RPMI7951 (cell line): ENCODE measurements around the gene HTRA1. TPM values are rescaled to one million over a fixed set of nuclear protein-coding genes. Genes with fewer than 3 reads are reported as not detected.

Experiments
- DNase-seq: peaks from one replicate; pipeline ENCODE4 v3.0.0-alpha.2; 2012; ENCODE audit warnings: low read depth
- total RNA-seq: library from RNA; depleted of rRNA; stranded (reverse); fragments of >200 nt; shearing (Covaris generic); gene quantifications from 2 replicates; pipeline ENCODE4 v1.2.3, GENCODE V29; 2014

Gene HTRA1
- total RNA-seq, 1 experiment from 2014 or later = 182 TPM

DNA sequence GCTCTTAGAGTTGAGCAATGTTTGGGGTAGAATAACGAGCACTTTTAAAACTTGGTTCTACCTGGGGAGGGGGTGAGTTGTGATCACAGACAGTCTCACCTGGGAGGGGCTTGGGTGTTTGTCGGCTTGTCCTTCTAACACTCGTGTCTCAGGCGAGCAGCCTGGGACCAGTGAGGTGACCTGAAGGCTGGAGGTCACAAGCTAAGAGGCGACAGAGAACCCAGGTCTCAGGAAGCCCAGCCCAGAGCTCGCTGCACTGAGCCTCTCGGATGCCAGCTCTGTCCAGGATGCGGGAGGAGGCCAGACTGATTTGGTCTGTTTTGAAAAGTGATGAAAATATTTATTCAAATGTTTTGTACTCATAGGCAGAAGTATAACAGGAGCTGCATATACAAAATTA lies 11.8 kb downstream of the HTRA1 start:
- no peak for DNase-seq

GRCh38 chr10:122474131-122474818 lies 12.9 kb downstream of the HTRA1 start:
- DNase-seq = no peak

DNA sequence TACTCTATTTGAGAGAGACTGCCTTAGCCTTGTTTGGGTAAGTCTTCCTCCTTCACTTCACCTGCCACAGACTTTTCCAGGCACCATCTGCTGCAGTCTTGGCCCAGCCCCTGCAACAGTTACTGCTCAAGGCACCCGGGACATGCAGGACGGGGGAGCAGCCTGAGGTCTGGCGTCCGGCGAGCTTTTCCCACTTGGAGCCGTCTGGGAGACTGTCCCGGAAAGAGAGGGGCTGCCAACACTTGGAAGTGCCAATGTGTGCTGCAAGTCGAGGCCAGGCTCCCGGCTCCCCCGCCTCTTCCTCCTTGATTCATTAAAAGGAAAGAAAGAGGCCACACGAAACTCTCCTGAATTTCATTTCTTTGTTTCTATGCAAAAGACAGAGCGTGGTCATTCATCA lies 13.7 kb downstream of the HTRA1 start:
- no peak for DNase-seq

DNA sequence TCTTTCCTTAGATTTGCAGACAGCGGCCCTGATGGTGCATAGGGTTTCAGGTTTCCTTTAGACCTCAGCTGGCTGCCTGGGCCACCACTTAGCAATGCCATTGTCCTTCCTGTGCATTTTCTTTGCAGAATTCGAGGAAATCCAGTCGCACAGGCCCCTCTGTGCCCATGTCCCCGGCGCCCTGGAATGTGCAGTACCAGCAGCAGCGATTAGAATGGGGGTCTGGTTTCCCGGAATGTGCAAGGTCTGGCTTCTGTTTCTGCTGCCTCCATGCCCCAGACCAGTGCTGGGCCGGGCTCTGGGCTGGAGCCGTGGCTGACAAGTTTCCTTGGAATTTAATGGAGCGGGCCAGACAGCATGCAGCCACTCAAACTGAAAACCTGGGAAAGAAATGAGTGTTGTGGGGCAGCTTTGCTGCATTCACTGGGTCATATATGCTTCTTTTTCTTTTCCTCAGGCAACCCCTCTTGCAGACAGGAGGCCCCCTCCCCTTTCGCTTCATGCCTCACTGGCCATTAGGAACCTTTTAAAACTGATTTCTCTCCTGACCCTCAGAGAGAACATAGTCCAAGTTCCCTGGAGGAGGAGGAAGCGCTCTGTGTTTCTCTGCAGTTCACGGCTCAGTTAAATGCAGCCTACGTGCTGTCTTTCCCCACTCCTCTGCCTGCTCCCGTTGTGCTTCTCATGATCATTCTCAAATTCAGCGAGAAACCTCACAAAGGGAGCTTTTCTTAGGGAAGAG lies 14.4 kb downstream of the HTRA1 start:
- no peak for DNase-seq

GRCh38 chr10:122476333-122476695 lies 15.0 kb downstream of the HTRA1 start:
- no peak for DNase-seq

- no peak for DNase-seq
Measured at GRCh38 chr10:122477436-122477835, 16.1 kb downstream of the HTRA1 start.

DNA sequence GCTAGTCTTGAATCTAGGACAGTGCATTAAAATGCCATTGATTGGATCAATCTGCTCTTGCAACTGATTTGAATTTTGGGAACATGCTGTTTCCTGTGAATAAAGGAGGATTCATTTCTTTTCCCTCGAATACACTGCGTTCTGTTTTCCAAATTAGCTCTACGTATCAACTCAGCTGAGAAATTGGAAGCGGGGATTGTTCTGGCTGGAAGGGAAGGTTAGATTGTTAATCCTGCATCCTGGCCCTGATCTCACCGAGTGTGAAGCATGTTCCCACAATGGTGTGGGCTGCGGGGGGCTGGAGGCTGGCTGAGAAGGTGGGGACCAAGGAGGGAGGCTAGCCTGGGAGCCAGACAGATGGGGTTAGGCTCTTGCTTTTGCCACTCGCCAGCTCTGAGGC lies 17.6 kb downstream of the HTRA1 start:
- no peak for DNase-seq

DNA sequence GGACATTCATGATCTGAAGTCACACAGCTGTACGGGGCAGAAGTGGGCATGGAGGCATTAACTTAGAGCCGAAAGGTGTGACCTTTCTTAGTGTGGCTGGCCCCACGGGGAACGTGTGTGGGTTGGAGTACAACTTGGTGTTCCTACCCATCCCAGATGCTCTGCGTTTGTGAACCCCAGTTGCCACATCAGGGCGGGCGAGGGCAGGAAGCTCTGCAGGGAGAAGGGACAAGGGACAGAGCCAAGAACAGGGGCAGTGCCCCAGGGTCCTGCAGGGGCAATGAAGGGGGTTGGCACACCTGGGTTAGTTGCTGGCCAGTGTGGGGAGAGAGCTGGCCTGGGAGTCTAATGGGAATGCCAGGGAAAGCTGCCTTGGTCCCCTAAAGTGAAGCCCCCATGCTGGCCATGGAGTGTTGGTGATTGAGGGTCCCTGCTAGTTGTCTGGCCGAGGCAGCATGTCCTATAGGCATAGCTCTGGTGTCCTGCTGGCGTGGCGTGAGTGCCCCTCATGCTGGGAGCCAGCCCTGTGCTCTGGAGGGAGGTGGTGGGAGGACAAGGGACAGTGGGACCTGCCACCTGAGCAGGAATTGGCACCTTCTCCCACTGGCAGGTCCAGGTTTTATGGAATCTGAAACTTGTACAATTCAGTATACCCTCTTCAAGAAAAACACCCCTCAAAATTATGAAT lies 18.9 kb downstream of the HTRA1 start:
- no peak for DNase-seq

DNA sequence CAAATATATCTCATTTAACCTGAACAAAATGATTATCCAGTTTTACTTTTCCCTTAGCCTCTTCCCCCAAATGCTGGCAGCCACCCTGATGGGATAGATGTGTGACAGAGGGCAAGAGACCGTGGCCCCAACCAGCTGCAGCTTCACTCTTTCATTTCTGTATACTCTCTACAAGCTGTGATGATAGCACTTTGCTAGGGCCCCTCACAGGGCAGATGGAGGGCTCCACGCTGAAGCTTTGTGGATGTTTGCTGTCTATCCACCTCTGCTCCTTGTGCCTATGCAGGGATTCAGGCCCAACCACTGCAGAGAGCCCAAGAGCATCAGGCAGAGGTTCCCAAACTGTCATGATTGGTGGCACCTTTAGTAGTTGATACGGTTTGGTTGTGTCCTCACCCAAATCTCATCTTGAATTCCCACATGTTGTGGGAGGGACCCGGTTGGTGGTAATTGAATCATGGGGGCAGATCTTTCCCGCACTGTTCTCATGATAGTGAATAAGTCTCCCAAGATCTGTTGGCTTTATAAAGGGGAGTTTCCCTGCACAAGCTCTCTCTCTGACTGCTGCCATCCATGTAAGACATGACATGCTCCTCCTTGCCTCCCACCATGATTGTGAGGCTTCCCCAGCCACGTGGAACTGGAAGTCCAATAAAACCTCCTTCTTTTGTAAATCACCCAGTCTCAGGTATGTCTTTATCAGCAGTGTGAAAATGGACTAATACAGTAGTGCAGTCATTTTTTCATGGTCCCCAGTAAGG lies 20.1 kb downstream of the HTRA1 start:
- no peak for DNase-seq

GRCh38 chr10:122484276-122485060 lies 23.1 kb downstream of the HTRA1 start:
- DNase-seq = no peak

DNA sequence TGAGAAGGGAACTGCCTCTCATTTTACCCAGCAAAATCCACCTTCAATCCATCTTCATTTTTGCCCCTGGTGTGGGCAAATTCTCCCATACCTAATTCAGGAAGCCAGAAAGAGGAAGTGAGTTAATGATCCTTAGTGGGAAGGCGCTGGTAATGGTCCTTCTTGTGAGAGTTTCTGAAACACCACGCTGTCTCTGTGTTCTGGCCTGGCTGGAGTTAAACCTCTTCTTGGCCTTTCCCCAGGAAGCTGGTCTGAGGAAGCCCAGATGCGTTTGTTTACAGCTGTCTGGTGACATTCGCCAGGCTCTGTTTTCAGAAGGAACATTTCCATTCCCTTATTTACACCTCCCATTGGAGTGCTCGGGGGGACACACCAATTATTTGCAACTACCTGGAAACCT lies 24.3 kb downstream of the HTRA1 start:
- no peak for DNase-seq

- DNase-seq = no peak
Measured at GRCh38 chr10:122486406-122487080, 25.2 kb downstream of the HTRA1 start.

- DNase-seq = no peak
Measured at GRCh38 chr10:122487174-122487765, 25.9 kb downstream of the HTRA1 start.

DNA sequence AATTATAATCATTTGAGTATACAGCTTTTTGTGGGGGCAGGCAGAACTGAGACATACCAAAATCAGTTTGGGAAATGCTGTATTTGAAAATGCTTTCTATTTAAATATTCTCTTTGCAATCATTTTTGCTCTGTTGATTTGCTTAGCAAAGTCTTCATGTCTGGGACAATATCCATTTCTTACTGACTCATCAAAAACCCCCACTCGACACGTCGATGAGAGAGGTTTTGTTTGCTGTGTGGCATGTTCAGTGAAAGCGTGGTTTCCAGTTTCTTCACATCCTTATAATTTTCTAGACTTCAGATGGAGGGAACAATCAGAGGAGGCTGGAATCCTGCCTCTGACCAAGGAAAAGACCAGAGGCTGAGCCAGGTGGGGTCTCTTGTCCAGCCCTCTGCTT lies 28.9 kb downstream of the HTRA1 start:
- no peak for DNase-seq

DNA sequence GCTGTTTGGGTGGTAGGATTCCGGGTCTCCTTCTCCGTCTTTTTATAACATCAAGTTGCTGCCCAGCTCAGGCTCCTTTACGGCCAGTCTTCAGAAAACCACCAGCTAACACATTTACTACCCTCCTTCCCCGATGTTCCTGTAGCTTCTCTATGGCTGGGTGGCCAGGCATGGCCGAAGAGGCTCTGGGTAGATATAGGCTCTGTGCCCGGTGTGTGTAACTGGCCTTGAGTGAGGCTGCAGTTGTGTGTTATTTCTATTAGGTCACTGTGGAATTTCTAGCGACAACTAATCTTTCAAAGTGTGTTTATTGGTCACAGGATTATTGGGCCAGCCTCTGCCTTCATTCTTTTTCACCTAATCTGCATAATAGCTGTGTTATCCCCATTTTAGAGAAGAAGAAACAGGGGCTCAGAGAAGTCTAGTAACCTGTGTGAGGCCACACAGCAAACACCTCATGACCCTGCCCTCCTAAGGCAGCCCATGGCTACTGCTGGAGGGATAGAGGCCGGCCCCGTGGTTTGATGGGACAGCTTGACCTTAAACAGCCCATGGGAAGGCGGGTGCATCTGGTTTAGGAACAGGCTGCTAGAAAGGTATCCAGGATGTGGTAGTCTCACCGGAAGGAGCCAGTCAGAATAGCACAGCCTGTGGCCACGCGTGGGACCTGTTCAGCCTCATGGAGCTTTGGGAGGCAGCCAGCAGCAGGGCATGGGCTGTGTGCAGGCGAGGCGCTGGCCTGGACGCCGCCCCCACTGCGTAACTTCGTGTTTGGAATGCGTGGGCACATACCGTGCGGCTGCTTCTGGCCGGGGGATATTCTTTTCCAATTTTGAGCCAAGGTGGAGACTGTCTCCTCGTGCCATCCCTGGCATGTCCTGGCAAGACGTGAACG lies 29.7 kb downstream of the HTRA1 start:
- DNase-seq = no peak

DNA sequence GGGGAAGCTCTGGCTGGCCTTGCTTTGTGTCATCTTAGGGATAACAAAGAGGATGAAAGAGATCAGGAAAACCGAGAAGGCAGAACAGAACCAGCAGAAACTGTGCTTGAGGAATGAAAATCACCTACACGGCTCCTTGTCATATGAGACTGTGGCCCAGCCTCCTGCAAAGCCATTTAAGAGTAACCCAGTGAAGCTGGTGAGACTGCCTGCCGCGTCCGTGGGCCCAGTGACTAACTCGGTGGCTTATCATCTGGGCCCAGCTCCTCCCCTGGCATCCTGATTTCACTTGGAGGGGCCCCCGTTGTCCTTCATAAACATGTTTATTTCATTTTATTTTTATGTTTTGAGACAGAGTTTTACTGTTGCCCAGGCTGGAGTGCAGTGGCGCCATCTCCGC lies 30.7 kb downstream of the HTRA1 start:
- DNase-seq = no peak

DNA sequence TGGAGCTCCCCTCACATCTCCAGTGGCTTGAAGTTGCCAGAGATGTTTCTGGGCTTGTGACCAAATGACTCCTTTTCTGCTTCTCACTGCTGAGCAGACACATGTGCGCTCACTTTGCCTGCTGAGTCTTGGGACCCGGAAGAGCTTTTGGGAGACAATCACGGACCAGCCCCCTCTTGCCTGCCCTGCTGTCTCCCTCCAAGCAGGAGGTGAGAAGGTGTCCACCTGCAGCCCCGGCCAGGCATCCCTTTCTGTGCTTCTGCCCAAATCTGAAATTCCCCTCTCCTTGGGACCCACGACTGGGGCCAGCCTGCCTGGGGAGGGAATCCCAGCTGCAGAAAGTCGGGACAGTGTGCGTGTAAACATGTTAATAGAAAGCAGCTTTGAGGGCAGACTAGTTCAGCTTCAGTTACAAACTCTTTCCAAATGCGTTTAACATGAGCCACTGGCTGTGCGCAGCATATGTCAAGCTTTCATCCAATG lies 31.7 kb downstream of the HTRA1 start:
- DNase-seq = peak; percentile 63

- DNase-seq = no peak
Measured at GRCh38 chr10:122493761-122494160, 32.4 kb downstream of the HTRA1 start.

DNA sequence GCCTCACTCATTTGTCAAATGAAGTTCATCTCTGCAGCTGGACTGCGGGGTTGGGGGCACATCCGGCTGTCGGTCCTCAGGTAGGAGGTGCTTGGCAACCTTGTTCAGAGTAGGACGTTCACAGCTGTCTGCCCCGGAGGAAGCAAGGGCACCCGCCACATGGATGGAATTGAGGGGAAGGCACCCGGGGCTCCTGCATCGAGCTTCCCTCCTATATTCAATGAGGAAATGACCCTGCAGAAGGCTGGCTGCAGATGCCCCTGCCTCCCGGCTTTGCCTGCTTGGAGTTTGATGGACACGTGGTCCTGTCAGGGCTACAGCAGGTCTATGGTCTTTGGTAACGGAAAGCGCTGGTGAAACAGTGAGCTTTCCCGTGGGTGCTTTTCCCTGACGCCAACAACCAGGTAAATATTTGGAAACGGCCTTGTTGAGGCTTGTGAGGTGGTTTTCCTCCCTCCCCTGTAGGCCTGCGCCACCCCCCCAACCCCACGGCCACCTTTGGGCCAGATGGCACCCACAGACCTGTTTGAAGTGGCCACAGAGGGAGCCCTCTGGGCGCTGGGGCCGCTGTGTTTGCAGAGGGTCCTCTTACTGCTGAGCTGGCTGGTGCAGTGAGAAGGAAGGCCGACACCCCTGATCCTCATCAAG lies 32.9 kb downstream of the HTRA1 start:
- no peak for DNase-seq
